HG03457 (cell line): ENCODE measurements around the gene FRMD1.

Experiments used
- ATAC-seq: cut with Tn5 transposase; IDR thresholded peaks from one replicate; pipeline ENCODE4 v1.9.1; 2021; ENCODE audit warnings: moderate number of reproducible peaks; ENCODE audit not compliant: unreplicated experiment

The FRMD1 gene

DNA sequence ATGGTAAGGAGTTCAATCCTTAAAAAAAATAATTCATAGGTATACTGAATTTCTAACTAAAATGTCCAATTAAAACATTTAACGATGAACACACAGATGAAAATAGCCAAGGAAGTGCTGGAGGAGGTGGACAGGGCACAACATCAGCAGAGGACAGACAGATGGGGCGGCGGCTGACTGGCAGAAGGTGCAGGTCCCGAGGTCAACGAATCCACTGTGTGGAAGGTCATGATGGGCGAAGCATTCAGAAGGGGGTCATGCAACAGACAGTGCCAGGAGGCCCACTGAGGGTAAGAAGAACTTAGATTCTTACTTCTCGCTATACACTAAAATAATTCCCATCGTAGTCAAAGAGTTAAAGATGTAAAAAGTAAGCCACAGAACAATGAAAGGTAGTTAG lies 34.2 kb upstream of the FRMD1 start:
- ATAC-seq, result no peak

- ATAC-seq, result no peak
These were observed 32.9 kb upstream of the FRMD1 start for GRCh38 chr6:168111911-168112310.

DNA sequence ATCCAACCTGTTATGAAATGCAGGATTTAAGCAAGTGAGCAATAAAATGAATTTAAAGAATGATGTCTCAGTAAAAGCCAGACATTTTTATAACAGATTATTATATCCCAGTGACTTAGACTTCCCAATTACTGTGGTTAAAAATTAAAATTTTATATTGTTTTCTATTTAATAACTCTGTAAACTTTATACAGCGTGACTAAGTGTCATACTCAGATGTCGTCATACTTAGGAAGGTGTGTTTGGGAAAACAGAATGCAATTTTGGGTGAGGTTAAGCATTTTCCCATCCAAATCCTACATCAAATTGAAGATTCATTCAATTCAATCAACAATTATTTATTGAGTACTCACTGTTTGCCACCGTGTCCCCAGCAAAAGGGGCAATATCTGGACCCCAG lies 31.4 kb upstream of the FRMD1 start:
- ATAC-seq, result no peak

DNA sequence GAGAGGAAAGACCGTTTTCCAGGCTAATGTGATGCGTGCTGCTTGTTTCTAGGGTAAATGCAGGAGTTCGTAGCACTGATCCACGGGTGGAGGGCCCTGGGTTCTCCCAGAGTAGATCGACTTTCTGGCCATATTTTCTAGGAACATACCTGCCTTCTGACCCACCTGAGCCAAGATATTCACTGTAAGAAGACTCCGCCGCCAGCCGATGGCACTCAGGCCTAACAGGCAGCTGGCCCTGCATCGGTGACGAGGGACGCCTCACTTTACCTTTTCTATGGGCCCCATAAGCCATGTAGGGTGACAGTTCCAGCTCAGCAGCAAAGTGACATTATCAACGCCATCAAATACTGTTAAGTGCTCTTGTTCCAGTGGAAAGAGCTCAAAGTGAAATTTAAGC lies 30.2 kb upstream of the FRMD1 start:
- ATAC-seq, result no peak

DNA sequence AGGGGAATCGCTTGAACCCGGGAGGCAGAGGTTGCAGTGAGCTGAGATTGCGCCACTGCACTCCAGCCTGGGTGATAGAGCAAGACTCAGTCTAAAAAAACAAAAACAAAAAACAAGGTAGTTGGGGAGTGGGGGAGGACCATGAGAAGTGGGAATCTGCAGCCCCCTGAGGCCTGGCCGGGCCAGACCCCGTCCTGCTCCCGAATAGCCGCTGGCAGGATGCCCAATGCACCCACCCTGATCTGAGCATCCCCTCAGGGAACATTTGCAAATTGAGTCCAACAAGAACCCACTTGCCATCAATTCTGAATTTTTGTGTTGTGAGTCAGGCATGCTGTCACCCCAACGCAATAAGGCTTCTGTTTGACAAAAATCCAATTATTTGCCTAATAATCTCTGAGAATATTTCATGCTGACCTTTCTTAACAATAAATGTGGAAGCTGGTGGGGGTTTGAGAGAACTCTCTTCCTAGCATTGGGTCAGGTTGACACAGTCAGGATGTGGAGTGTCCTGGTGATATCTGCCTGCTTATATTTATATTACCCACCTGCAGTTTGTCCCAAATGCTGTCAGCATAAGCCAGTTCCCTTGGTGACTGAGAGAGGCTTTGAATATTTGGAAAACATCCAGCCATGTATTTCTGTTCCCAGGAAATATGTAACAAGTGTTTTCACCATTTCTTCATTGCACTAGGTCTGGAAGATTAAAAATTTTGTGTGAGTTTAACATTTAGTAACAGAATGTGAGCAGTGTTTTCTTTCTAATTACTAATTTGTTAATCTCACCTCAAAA lies 28.4 kb upstream of the FRMD1 start:
- ATAC-seq, result no peak

- ATAC-seq, result no peak
These were observed 27.6 kb upstream of the FRMD1 start for GRCh38 chr6:168106633-168107005.

GRCh38 chr6:168105813-168106632 lies 27.0 kb upstream of the FRMD1 start:
- ATAC-seq, result no peak

DNA sequence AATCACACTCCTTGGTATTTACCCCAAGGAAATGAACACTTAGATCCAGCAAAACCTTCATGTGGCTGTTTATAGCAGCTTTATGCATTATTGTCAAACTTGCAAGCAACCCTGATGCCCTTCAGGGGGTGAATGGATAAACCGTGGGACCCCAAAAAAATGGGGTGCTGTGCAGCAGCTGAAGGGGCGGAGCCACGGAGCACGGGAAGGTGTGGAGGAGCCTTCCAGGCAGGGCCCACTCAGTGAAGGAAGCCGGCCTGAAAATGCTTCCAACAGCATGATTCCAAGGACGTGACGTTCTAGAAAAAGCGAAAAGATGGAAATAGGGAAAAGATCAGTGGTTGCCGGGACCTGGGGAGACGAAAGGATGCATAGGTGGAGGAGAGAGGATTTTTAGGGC lies 25.6 kb upstream of the FRMD1 start:
- ATAC-seq, result no peak

DNA sequence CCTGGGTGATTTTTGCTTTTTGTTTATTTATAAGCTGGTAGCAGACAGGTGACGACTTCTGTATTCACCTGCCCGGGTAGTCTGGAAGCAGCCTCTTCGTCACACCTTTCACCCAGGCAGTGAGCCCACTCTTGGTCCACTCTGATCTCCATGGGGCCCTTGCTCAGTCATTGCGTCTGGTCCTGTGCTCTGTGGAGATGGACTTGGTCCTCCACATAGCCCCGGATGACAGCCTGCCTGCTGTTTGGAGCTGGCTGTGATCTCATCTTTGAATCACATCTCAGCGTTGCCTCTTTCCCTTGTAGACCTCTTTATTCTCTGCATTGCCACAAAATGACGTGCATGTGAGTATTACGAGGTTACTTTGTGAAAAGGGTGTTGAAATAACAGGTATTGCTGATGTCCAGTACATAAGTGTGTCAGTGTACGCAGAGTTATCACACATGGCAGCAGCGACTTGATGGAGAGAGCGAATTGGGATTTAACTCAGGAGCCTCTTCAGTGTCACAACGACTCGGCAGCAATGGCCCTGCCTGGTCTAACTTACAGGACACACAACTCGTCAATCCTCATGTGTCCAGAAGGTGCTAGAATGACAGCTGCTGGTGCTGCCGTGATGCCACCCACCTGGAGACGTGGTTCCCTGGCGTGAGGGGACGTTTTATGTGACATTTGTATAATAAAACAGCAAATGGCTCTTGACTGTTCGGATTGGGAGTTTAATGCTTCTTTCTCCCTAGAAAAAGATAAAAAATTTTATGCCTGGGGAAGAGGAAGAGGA lies 24.2 kb upstream of the FRMD1 start:
- no peak for ATAC-seq

DNA sequence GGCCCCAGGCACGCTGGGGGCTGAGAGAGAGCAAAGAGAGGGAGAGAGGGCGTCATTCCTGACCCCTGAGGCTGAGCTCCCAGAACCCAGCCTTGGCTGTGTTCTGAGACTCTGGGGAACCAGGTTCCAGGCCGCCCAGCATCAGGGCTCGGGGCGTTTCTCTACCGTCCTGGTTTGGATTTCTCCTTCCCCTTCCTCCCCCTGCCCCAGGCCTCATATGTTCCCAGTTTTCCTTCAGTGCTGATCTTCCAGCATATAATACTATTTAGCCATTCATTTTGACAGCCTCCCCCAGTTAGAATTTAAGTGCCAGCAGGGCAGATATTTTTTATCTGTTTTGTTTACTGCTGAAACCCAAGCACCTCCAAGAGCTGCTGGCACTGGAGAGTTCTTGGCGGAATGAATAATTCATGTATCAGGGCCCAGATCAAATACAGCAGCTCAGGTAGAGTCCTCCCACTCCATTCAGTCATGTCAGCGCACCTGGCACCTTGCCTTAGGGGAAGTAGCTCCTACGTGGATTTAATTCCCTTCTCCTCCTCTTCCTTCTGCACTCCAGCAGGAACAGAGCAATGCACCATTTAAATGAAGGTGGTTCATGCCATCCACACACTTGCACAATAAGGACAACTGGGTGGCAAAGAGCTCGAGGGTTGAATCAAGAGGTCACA lies 23.4 kb upstream of the FRMD1 start:
- no peak for ATAC-seq

DNA sequence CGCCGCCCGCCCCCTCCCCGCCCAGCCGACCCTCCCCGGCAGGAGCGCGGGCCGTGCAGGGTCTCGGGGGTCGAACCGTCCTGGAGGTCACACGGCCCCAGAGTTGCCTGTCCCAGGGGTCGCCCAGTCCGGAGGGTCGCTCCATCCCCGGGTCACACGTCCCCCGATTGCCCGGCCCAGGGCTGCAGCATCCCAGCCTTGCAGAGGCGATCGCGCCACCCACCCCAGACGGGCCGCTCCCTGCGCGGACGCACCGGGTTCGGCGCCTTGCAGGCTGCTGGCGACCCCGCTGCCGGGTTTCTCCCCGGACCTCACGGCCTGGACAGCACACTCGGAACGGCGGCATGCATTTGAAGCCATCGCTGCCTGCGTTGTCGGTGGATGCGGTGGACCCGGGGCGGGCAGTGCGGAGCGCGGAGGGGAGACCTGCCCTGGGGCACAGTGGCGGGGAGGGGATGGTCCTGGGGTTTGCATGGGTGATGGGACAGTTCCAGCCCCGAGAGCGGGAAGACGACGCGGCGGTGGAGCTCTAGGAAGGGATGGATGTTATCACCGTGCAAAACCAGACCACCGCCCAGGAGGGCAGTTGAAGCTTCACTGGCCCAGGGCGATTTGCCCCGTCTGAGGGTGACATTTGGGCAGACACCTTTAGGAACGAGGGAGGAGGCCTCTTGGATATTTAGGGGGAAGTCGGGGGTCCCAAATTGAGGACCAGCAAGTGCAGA lies 22.7 kb upstream of the FRMD1 start:
- ATAC-seq, result no peak

DNA sequence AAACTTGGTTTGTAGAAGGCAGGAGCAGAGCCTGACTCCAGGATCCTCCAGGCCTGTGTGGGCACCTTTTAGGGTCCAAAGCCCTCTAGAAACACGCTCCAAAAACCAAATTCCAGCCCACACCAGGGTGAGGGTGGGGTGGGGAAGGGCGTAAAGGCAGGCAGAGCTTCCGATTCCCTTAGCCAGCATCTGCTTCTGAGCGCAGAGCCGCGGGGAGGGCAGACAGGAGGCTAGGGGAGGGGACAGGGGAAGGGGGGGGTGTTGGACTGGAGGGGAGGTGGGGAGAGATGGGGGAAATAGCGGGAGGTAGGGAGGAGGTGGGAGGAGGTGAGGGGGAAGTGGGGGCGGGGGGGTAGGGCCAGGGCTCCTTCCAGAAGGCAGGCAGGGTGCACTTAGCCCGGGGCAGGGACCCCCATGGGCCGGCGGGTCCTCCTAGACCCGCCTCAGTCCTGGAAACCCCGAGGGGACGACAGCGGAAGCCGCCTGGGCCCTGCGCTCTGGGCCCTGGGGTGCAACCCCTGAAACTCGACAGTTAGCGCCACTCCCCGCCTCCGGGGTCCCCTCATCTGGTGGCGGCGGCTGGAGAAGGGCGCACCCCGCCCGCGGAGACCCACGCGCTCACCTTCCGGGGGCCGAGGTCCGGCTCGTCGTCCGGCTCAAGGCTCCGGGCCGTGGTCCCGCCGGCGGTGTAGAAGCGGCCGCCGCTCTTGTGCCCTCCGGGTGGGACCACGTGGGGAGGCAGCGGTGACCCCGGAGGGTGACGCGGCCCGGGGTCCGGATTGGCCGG lies 22.0 kb upstream of the FRMD1 start:
- ATAC-seq, result no peak

GRCh38 chr6:168100011-168100802 lies 21.2 kb upstream of the FRMD1 start:
- ATAC-seq, result no peak

- ATAC-seq, result no peak
These were observed 20.4 kb upstream of the FRMD1 start for GRCh38 chr6:168099201-168100010.

GRCh38 chr6:168098431-168098861 lies 19.4 kb upstream of the FRMD1 start:
- ATAC-seq, result no peak

- no peak for ATAC-seq
These were observed 18.8 kb upstream of the FRMD1 start for GRCh38 chr6:168097621-168098430.

DNA sequence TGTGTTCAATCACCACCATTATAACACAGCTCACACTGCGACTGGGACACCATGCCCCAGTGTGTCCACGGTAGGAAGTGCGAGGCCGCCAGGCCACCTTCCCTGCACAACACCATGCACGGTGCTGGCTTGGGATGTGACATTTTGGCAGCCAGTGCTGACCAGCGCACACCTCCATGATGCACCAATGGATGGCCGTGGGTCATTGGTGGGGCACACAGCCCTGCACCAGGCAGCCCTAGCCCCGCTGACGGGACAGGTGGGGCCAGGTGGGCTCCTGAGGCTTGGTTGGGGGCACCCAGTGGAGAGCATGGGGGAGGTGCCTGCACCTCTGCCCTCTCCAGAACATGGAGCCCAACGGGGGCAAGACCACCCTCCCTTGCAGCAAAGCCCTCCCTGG lies 18.2 kb upstream of the FRMD1 start:
- no peak for ATAC-seq
